WTC11 (cell line): ENCODE results near the gene RSPO1. TPM values are rescaled to one million over a fixed set of nuclear protein-coding genes. Genes with fewer than 3 reads are reported as not detected.

Experiments
- ATAC-seq: fragments of 200-7000 bp; cut with Tn5 transposase; 2 replicates; pipeline ENCODE4 v1.10.0; 2021; ENCODE audit warnings: mild to moderate bottlenecking, moderate library complexity
- CTCF ChIA-PET: fragments of 300-600 bp; sonication (Branson Sonifier 250); formaldehyde crosslinking; loops from one replicate; lab custom pipeline; 2021; ENCODE audit warnings: antibody characterized with exemption; lab: Charles Lee
- POLR2A ChIA-PET: fragments of 350-600 bp; sonication (Branson Sonifier 250); formaldehyde crosslinking; loops from one replicate; lab custom pipeline; 2021; ENCODE audit warnings: antibody characterized with exemption; lab: Charles Lee
- DNase-seq: peaks from one replicate; pipeline ENCODE4 v3.0.0; 2021; ENCODE audit warnings: low spot score
- H3K27ac Mint-ChIP-seq: 2 replicates; pipeline ENCODE4 v1.8.0; 2021; ENCODE audit warnings: mixed read lengths
- H3K27me3 Mint-ChIP-seq: 2 replicates; pipeline ENCODE4 v1.8.0; 2021; ENCODE audit warnings: low read depth, mild to moderate bottlenecking, moderate library complexity, mixed read lengths
- H3K36me3 Mint-ChIP-seq: 2 replicates; pipeline ENCODE4 v1.8.0; 2021; ENCODE audit warnings: mixed read lengths
- H3K4me1 Mint-ChIP-seq: 2 replicates; pipeline ENCODE4 v1.8.0; 2022; ENCODE audit warnings: mixed read lengths
- H3K4me3 Mint-ChIP-seq: 2 replicates; pipeline ENCODE4 v1.8.0; 2021; ENCODE audit warnings: mild to moderate bottlenecking, moderate library complexity, mixed read lengths
- H3K9me3 Mint-ChIP-seq: 2 replicates; pipeline ENCODE4 v1.8.0; 2021; ENCODE audit warnings: mixed read lengths
- CREB1 ChIP-seq: sonication (generic); formaldehyde crosslinking; IDR thresholded peaks from 2 replicates; pipeline ENCODE4 v1.8.0; 2023; ENCODE audit warnings: mild to moderate bottlenecking, missing genetic modification reagents
- CTCF ChIP-seq: fragments of 200-600 bp; IDR thresholded peaks from 2 replicates; pipeline ENCODE4 v1.8.0; 2022; ENCODE audit warnings: antibody characterized with exemption
- E2F1 ChIP-seq: sonication (generic); formaldehyde crosslinking; IDR thresholded peaks from 2 replicates; pipeline ENCODE4 v1.8.0; 2022; ENCODE audit warnings: mild to moderate bottlenecking, missing genetic modification reagents
- ELF4 ChIP-seq: sonication (generic); formaldehyde crosslinking; IDR thresholded peaks from 2 replicates; pipeline ENCODE4 v1.8.1; 2022; ENCODE audit warnings: low read depth, mild to moderate bottlenecking, moderate library complexity, missing genetic modification reagents
- ESRRA ChIP-seq: sonication (generic); formaldehyde crosslinking; IDR thresholded peaks from 2 replicates; pipeline ENCODE4 v1.8.1; 2022; ENCODE audit warnings: mild to moderate bottlenecking, missing genetic modification reagents, borderline replicate concordance
- FOXJ3 ChIP-seq: sonication (generic); formaldehyde crosslinking; IDR thresholded peaks from 2 replicates; pipeline ENCODE4 v1.9.0; 2021; ENCODE audit warnings: missing genetic modification reagents, mild to moderate bottlenecking, borderline replicate concordance
- FOXK1 ChIP-seq: sonication (generic); formaldehyde crosslinking; IDR thresholded peaks from 2 replicates; pipeline ENCODE4 v1.8.0; 2022; ENCODE audit warnings: mild to moderate bottlenecking, moderate library complexity, missing genetic modification reagents
- FOXP1 ChIP-seq: sonication (generic); formaldehyde crosslinking; IDR thresholded peaks from 2 replicates; pipeline ENCODE4 v1.8.0; 2022; ENCODE audit warnings: missing genetic modification reagents, mild to moderate bottlenecking, moderate library complexity, borderline replicate concordance
- GABPB1 ChIP-seq: sonication (generic); formaldehyde crosslinking; IDR thresholded peaks from 2 replicates; pipeline ENCODE4 v1.8.1; 2023; ENCODE audit warnings: mild to moderate bottlenecking, missing genetic modification reagents
- IRF2 ChIP-seq: sonication (generic); formaldehyde crosslinking; IDR thresholded peaks from 2 replicates; pipeline ENCODE4 v1.8.0; 2022; ENCODE audit warnings: low read depth, missing genetic modification reagents, borderline replicate concordance
- NFATC4 ChIP-seq: fragments of 250-450 bp; sonication (Bioruptor Pico); IDR thresholded peaks from 2 replicates; pipeline ENCODE4 v1.9.0; 2021; ENCODE audit warnings: mild to moderate bottlenecking
- NFYB ChIP-seq: sonication (generic); formaldehyde crosslinking; conservative IDR thresholded peaks from 2 replicates; pipeline ENCODE4 v1.8.0; 2022; ENCODE audit warnings: low read depth, missing genetic modification reagents
- RELA ChIP-seq: sonication (generic); formaldehyde crosslinking; IDR thresholded peaks from 2 replicates; pipeline ENCODE4 v1.8.1; 2022; ENCODE audit warnings: missing genetic modification reagents, mild to moderate bottlenecking, borderline replicate concordance
- TEAD1 ChIP-seq: sonication (generic); formaldehyde crosslinking; IDR thresholded peaks from 2 replicates; pipeline ENCODE4 v1.8.0; 2022; ENCODE audit warnings: mild to moderate bottlenecking, missing genetic modification reagents
- TP53 ChIP-seq: sonication (generic); formaldehyde crosslinking; IDR thresholded peaks from 2 replicates; pipeline ENCODE4 v1.8.1; 2023; ENCODE audit warnings: mild to moderate bottlenecking, missing genetic modification reagents
- ZNF263 ChIP-seq: sonication (generic); formaldehyde crosslinking; IDR thresholded peaks from 2 replicates; pipeline ENCODE4 v1.8.1; 2022; ENCODE audit warnings: low read depth, mild to moderate bottlenecking, moderate library complexity, missing genetic modification reagents
- ZNF281 ChIP-seq: sonication (generic); formaldehyde crosslinking; IDR thresholded peaks from 2 replicates; pipeline ENCODE4 v1.8.0; 2023; ENCODE audit warnings: mild to moderate bottlenecking, missing genetic modification reagents
- total RNA-seq: library from RNA; stranded (reverse); gene quantifications from 3 replicates; pipeline ENCODE4 v1.2.3, GENCODE V29; 2021
- TF ChIP-seq, protein P1 (sequence below): fragments of 250-450 bp; sonication (Bioruptor Pico); IDR thresholded peaks from 2 replicates; pipeline ENCODE4 v1.9.0; 2021; ENCODE audit warnings: moderate library complexity, mild to moderate bottlenecking, inconsistent platforms, borderline replicate concordance
- TF ChIP-seq, protein P2 (sequence below): sonication (generic); formaldehyde crosslinking; IDR thresholded peaks from 2 replicates; pipeline ENCODE4 v1.8.0; 2022; ENCODE audit warnings: mild to moderate bottlenecking, missing genetic modification reagents
- TF ChIP-seq, protein P3 (sequence below): sonication (generic); formaldehyde crosslinking; IDR thresholded peaks from 2 replicates; pipeline ENCODE4 v1.8.1; 2023; ENCODE audit warnings: mild to moderate bottlenecking, missing genetic modification reagents
- TF ChIP-seq, protein P4 (sequence below): sonication (generic); formaldehyde crosslinking; IDR thresholded peaks from 2 replicates; pipeline ENCODE4 v1.8.0; 2023; ENCODE audit warnings: missing genetic modification reagents, mild to moderate bottlenecking, borderline replicate concordance

RSPO1 gene
- total RNA-seq, 1 experiment from 2014 or later: 0.13 TPM

GRCh38 chr1:37620707-37621106 is 14.0 kb downstream of the RSPO1 start:
- TF ChIP-seq NFATC4 (CRISPR knock-in tag): no peak
- no peak for TF ChIP-seq ELF4 (CRISPR knock-in tag)
- no peak for TF ChIP-seq IRF2 (CRISPR knock-in tag)
- no peak for TF ChIP-seq FOXJ3 (CRISPR knock-in tag)
- no peak for TF ChIP-seq ZNF281 (CRISPR knock-in tag)
- TF ChIP-seq RELA (CRISPR knock-in tag): no peak
- no peak for TF ChIP-seq ZNF263 (CRISPR knock-in tag)
- TF ChIP-seq, protein P1, sequence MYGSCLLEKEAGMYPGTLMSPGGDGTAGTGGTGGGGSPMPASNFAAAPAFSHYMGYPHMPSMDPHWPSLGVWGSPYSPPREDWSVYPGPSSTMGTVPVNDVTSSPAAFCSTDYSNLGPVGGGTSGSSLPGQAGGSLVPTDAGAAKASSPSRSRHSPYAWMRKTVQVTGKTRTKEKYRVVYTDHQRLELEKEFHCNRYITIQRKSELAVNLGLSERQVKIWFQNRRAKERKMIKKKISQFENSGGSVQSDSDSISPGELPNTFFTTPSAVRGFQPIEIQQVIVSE: no peak
- TF ChIP-seq TEAD1: no peak
- no peak for TF ChIP-seq FOXP1 (CRISPR knock-in tag)
- TF ChIP-seq GABPB1: no peak
- TF ChIP-seq, protein P2, sequence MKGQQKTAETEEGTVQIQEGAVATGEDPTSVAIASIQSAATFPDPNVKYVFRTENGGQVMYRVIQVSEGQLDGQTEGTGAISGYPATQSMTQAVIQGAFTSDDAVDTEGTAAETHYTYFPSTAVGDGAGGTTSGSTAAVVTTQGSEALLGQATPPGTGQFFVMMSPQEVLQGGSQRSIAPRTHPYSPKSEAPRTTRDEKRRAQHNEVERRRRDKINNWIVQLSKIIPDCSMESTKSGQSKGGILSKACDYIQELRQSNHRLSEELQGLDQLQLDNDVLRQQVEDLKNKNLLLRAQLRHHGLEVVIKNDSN (CRISPR knock-in tag): no peak
- TF ChIP-seq FOXK1 (CRISPR knock-in tag): no peak
- no peak for TF ChIP-seq E2F1 (CRISPR knock-in tag)
- no peak for TF ChIP-seq NFYB (CRISPR knock-in tag)
- TF ChIP-seq, protein P3, sequence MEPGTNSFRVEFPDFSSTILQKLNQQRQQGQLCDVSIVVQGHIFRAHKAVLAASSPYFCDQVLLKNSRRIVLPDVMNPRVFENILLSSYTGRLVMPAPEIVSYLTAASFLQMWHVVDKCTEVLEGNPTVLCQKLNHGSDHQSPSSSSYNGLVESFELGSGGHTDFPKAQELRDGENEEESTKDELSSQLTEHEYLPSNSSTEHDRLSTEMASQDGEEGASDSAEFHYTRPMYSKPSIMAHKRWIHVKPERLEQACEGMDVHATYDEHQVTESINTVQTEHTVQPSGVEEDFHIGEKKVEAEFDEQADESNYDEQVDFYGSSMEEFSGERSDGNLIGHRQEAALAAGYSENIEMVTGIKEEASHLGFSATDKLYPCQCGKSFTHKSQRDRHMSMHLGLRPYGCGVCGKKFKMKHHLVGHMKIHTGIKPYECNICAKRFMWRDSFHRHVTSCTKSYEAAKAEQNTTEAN (CRISPR knock-in tag): no peak
- no peak for TF ChIP-seq CTCF
- ChIA-PET CTCF (interaction anchor here (1.2 kb wide), 1 partner anchor 18 kb away, joined by 4 read pairs; no protein-coding TSS in a partner anchor), POLR2A (no interaction called here)
- Mint-ChIP-seq H3K9me3 (no peaks in the 10 kb centered on the region), H3K36me3 (no peaks in the 10 kb centered on the region), H3K4me1 (no peaks in the 10 kb centered on the region), H3K27me3 (peaks cover 36% of the 10 kb centered on the region), H3K27ac (no peak overlapping the region), H3K4me3 (no peak overlapping the region)
- ATAC-seq (no peak), DNase-seq (no peak)

DNA sequence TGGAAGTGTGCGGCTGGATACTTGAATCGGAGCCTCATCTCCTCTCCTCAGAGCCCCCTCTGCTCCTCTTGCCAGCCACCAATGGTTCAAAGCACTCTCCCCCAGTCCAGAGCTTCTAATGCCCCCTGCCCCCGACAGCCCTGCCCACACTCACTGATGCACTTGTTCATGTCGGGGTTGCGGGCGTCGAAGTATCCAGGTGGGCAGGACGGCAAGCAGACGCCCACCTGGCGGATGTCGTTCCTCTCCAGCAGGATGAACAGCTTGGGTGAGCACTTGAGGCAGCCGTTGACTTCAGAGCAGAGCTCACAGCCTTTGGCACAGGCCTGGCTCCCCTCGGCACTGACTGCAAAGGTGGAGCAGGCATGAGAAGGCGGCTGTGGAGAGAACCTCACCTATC is 18.4 kb downstream of the RSPO1 start:
- ChIA-PET POLR2A (no interaction called here), CTCF (interaction anchor here (1.0 kb wide), 1 partner anchor 13 kb away, joined by 6 read pairs; no protein-coding TSS in a partner anchor)
- H3K9me3 Mint-ChIP-seq: no peaks in the 10 kb centered on the region
- DNase-seq: no peak
- H3K27me3 Mint-ChIP-seq: peaks cover 31% of the 10 kb centered on the region
- ATAC-seq: no peak
- no peak overlapping the region for H3K27ac Mint-ChIP-seq
- H3K4me1 Mint-ChIP-seq: no peaks in the 10 kb centered on the region
- H3K36me3 Mint-ChIP-seq: no peaks in the 10 kb centered on the region
- no peak overlapping the region for H3K4me3 Mint-ChIP-seq
- TF ChIP-seq, protein P4, sequence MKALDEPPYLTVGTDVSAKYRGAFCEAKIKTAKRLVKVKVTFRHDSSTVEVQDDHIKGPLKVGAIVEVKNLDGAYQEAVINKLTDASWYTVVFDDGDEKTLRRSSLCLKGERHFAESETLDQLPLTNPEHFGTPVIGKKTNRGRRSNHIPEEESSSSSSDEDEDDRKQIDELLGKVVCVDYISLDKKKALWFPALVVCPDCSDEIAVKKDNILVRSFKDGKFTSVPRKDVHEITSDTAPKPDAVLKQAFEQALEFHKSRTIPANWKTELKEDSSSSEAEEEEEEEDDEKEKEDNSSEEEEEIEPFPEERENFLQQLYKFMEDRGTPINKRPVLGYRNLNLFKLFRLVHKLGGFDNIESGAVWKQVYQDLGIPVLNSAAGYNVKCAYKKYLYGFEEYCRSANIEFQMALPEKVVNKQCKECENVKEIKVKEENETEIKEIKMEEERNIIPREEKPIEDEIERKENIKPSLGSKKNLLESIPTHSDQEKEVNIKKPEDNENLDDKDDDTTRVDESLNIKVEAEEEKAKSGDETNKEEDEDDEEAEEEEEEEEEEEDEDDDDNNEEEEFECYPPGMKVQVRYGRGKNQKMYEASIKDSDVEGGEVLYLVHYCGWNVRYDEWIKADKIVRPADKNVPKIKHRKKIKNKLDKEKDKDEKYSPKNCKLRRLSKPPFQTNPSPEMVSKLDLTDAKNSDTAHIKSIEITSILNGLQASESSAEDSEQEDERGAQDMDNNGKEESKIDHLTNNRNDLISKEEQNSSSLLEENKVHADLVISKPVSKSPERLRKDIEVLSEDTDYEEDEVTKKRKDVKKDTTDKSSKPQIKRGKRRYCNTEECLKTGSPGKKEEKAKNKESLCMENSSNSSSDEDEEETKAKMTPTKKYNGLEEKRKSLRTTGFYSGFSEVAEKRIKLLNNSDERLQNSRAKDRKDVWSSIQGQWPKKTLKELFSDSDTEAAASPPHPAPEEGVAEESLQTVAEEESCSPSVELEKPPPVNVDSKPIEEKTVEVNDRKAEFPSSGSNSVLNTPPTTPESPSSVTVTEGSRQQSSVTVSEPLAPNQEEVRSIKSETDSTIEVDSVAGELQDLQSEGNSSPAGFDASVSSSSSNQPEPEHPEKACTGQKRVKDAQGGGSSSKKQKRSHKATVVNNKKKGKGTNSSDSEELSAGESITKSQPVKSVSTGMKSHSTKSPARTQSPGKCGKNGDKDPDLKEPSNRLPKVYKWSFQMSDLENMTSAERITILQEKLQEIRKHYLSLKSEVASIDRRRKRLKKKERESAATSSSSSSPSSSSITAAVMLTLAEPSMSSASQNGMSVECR (CRISPR knock-in tag): no peak
- TF ChIP-seq TP53 (CRISPR knock-in tag) (no peak), CTCF (no peak), CREB1 (CRISPR knock-in tag) (no peak), ESRRA (no peak)
